Omental fat pad (tissue), 4 donors: ENCODE measurements around the gene PGBD2. TPM values are rescaled to one million over a fixed set of nuclear protein-coding genes. Genes with fewer than 3 reads are reported as not detected.
A peak's percentile ranks its signal among the peaks of the same experiment; 100 is the strongest.
"Not testable (repeated sequence)": the region's sequence is repeated elsewhere in the genome, so short reads cannot be mapped to it uniquely, and the experiment has no call there.

Source experiments
- ATAC-seq: fragments of 150-250 bp; one replicate; pipeline ENCODE4 v1.9.1; 2016; ENCODE audit warnings: mild to moderate bottlenecking, moderate library complexity; ENCODE audit not compliant: low FRiP score
- DNase-seq: peaks from one replicate; pipeline ENCODE4 v3.0.0-alpha.2; 2019; ENCODE audit warnings: low spot score
- total RNA-seq, 4 donors: library from RNA; depleted of rRNA; stranded (reverse); fragments of >200 nt; gene quantifications; one replicate each; pipeline ENCODE4 v1.1.0, GENCODE V29; 2016
- TF ChIP-seq, protein P1 (sequence below), 3 donors: fragments of 450-650 bp; IDR thresholded peaks; one replicate each; pipeline ENCODE4 v1.5.1; 2016 to 2017; ENCODE audit warnings: antibody characterized with exemption in 3 of 3, mild to moderate bottlenecking in 3 of 3, moderate library complexity in 2 of 3

PGBD2 gene
- total RNA-seq, 4 donors from 2014 or later, result 2.6 to 5.6 (median 4.3) TPM

DNA sequence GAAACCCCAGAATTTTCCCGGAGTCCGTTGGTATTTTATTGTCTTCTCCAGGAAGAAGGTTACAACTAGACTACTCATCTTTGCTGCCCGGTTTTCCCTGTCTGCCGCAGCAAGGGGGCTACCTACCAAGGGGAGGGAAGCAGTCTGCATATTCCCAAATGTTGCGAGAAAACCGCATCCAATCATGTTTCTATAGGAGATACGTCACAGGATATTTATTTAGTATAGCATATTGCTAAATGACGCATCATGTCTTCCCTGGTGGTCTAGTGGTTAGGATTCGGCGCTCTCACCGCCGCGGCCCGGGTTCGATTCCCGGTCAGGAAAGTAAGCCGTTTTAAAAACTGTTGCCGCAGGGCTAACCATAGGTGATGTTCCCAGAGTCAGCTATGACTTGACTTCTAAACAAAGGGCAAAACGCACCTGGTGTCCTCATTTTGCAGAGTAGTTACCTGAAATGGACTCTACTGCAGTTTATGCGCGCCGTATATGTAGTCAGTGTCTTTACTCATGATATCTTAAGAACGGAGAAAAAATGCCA is 32.0 kb upstream of the PGBD2 start:
- DNase-seq (peak; percentile 71), ATAC-seq (peak; percentile 80)
- TF ChIP-seq, protein P1, sequence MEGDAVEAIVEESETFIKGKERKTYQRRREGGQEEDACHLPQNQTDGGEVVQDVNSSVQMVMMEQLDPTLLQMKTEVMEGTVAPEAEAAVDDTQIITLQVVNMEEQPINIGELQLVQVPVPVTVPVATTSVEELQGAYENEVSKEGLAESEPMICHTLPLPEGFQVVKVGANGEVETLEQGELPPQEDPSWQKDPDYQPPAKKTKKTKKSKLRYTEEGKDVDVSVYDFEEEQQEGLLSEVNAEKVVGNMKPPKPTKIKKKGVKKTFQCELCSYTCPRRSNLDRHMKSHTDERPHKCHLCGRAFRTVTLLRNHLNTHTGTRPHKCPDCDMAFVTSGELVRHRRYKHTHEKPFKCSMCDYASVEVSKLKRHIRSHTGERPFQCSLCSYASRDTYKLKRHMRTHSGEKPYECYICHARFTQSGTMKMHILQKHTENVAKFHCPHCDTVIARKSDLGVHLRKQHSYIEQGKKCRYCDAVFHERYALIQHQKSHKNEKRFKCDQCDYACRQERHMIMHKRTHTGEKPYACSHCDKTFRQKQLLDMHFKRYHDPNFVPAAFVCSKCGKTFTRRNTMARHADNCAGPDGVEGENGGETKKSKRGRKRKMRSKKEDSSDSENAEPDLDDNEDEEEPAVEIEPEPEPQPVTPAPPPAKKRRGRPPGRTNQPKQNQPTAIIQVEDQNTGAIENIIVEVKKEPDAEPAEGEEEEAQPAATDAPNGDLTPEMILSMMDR (IDR thresholded peaks at IDR 0.05), result no peak

DNA sequence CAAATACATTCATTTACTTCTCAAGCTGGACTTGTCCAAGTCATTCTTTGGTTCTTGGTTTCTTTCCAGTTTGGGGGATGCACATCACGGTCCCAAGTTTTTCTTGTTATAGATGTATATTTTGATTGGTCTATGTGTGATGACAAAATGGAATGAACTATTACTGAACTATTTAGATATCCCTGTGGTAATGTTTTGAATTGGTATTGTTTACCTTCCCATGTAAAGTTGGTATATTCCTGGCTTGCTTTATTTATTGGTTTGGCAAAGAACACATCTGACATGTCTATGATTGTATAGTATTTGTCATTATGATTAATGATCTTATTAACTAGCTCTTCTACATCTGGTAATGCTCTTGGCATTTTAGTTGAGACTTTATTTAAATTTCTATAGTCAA is 24.8 kb upstream of the PGBD2 start:
- DNase-seq, result no peak
- no peak for ATAC-seq
- TF ChIP-seq, protein P1 (IDR thresholded peaks at IDR 0.05), result no peak

DNA sequence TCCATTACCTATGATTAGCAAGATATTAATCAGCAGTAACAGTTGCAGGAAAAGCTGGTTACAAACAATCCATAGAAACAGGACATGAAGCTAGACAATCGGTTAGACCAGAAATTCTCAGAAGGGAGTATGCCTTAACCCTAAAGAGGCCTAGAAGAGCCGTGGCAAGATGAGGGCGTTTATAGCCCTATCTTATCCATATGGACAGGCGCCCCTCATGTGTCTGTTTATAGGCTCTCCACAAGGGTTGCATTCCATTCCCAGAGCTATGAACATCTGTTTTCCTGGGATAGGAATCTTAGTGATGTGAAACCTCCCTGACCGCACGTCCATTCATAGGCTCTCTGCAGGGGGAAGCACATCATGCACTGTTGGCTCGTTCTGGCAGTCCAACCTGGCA is 23.6 kb upstream of the PGBD2 start:
- not testable (repeated sequence) for ATAC-seq, DNase-seq

DNA sequence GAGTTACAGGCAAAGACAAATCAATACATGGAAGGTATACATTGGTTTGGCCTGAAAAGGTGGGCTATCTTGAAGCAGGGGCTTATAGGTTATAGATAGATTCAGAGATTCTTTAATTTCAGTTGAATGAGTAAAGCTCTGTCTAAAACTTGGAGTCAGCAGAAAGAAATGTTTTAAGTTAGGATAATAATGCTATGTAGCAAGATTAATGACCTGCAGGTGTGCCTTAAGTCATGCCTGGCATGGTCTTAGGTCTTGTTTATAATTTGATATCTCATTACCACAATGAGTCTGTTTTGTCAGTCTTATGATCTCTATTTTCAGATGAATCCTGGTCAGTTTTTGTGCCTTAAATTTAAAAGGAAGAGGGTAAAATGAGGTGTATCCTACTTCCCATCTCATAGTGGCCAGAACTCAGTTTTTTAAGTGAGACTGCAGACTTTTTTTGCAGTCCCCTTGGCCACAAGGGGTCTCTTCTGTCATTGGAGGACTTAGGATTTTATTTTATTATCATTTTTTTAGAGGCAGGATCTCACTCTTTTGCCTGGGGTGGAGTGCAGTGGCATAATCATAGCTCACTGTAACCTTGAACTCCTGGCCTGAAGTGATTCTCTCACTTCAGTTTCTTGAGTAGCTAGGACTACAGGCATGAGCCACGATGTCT is 21.3 kb upstream of the PGBD2 start:
- TF ChIP-seq, protein P1 (IDR thresholded peaks at IDR 0.05), result no peak
- ATAC-seq (no peak), DNase-seq (no peak)

DNA sequence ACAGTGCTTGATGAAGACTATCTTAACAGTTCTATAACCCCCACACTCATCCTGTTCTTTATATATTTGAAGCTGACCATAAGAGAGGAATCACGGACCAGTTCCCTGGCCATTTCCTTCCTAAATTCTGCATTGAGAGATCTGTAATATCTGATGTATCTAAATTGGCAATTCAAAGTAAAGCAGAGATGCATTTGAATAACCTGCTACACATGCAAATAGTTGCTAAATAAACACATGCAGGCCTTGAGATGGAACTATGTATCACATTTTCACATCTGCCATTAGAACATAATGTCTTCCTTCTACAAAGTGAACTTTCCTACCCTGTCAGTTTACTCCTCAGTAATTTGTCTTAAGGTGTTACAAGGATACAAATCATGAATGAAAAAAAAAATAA is 20.4 kb upstream of the PGBD2 start:
- DNase-seq (no peak), ATAC-seq (no peak)
- TF ChIP-seq, protein P1 (IDR thresholded peaks at IDR 0.05), result no peak

DNA sequence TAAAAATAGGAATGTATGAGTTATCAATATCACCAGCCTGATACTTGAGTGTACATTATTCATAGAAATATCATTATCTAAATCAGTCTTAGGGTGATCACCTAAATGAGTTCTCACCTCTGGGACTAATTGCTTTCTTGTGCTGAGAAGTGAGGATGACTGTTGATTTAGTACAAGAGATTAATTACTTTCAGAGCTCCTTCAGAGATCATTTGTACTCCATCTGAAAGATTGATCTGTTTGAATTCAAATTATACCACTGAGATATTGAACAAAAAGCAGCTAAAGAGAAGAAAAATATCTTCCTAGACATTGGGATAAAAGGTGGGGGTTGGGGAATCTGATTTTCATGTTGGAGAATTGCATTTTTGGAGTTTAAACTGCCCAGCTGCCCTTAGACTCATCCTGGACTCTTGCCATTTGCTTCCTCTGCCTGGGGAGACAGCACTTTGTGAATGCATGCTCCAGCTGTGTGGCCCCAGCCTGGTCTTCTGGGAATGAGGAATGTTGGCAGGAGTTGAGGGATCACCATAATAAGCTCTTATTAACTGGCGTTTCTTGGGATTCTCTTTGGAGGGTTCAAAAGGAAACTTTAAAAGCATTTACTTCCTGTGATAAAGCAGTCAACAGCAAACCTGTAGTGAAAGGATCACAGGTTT is 19.7 kb upstream of the PGBD2 start:
- TF ChIP-seq, protein P1 (IDR thresholded peaks at IDR 0.05), result no peak
- ATAC-seq, result no peak
- DNase-seq, result no peak

DNA sequence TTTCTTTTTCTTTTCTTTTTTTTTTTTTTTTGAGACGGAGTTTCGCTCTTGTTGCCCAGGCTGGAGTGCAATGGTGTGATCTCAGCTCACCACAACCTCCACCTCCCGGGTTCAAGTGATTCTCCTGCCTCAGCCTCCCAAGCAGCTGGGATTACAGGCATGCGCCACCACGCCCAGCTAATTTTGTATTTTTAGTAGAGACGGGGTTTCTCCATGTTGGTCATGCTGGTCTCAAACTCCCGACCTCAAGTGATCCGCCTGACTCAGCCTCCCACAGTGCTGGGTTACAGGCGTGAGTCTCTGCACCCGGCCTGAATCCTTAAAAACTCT is 16.2 kb upstream of the PGBD2 start:
- not testable (repeated sequence) for ATAC-seq

More for the DNA sequence above, 16.2 kb upstream of the PGBD2 start:
- DNase-seq, result not testable (repeated sequence)
